Mesothelial cell of epicardium (in vitro differentiated cells): ENCODE results near the gene JUND. TPM values are rescaled to one million over a fixed set of nuclear protein-coding genes. Genes with fewer than 3 reads are reported as not detected.
A peak's percentile ranks its signal among the peaks of the same experiment; 100 is the strongest.

Experiments
- DNase-seq, 2 experiments: peaks; one replicate each; pipeline ENCODE4 v3.0.0; 2021; ENCODE audit warnings: low spot score in 2 of 2; ENCODE audit not compliant: unreplicated experiment in 2 of 2
- H3K27ac Mint-ChIP-seq: 2 replicates; pipeline ENCODE4 v1.8.0; 2021; ENCODE audit warnings: mixed read lengths
- H3K27me3 Mint-ChIP-seq: 2 replicates; pipeline ENCODE4 v1.8.0; 2021; ENCODE audit warnings: low read depth, mixed read lengths
- H3K36me3 Mint-ChIP-seq: 2 replicates; pipeline ENCODE4 v1.8.0; 2021; ENCODE audit warnings: mixed read lengths
- H3K4me1 Mint-ChIP-seq: 2 replicates; pipeline ENCODE4 v1.8.0; 2021; ENCODE audit warnings: mixed read lengths
- H3K4me3 Mint-ChIP-seq: 2 replicates; pipeline ENCODE4 v1.8.0; 2021; ENCODE audit warnings: mild to moderate bottlenecking, moderate library complexity, mixed read lengths
- H3K9me3 Mint-ChIP-seq: 2 replicates; pipeline ENCODE4 v1.8.0; 2021; ENCODE audit warnings: mixed read lengths
- CTCF ChIP-seq: fragments of 200-600 bp; sonication (generic); IDR thresholded peaks from one replicate; pipeline ENCODE4 v1.5.0; 2021; ENCODE audit warnings: antibody characterized with exemption; ENCODE audit not compliant: unreplicated experiment
- total RNA-seq: library from RNA; stranded (reverse); gene quantifications from 3 replicates; pipeline ENCODE4 v1.2.1, GENCODE V29; 2021

JUND gene
- total RNA-seq, 1 donor from 2014 or later = 276 TPM

DNA sequence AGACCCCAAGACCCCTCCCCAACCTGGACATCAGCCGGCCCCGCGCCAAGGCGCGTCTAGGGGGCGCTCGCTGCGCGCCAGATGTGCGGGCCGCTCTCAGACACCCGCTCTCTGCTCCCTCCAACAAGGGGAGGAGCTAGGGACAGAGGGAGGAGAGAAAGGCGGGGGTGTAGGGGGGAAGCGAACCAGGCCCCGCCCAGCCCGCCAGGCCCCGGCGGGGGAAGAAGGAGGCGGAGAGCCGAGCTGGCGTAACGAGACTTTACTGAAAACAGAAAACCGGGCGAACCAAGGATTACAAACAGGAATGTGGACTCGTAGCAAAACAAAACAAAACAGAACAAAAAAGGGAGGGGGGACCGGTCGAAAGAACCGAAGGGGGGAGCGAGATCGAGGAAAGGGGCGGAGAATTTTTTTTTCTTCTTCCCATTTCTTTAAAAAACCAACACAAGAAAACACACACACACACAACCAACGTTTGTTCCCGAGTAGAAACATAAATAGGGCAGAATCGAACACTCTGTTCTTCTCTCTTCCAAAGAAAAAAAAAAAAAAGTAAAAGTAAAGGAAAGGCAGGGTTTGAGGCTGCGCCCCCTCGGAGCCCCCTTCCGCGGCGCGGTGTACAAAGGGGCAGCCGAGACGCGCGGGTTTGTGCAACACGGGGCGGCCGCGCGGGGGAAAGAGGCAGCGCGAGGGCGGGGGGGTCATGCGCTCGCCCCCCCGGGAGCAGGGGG, 1.7 kb downstream of the JUND start:
- peak; percentile 80 for TF ChIP-seq CTCF
- Mint-ChIP-seq H3K4me1 (peaks cover 25% of the 10 kb centered on the region), H3K27me3 (no peaks in the 10 kb centered on the region), H3K36me3 (peaks cover 8% of the 10 kb centered on the region), H3K4me3 (peak overlapping the region; percentile 91), H3K27ac (peak overlapping the region; percentile 100), H3K9me3 (no peaks in the 10 kb centered on the region)
- DNase-seq = peak; percentile 89 to 92

- Mint-ChIP-seq H3K9me3 (no peaks in the 10 kb centered on the region), H3K36me3 (peaks cover 8% of the 10 kb centered on the region), H3K4me1 (peaks cover 22% of the 10 kb centered on the region), H3K27me3 (no peaks in the 10 kb centered on the region), H3K27ac (peak overlapping the region; percentile 100), H3K4me3 (peak overlapping the region; percentile 91)
- DNase-seq = no peak
- TF ChIP-seq CTCF = no peak
Measured at GRCh38 chr19:18279266-18279515, 2.2 kb downstream of the JUND start.

GRCh38 chr19:18278521-18279265, 2.7 kb downstream of the JUND start:
- peak overlapping the region; percentile 100 for H3K27ac Mint-ChIP-seq
- peaks cover 22% of the 10 kb centered on the region for H3K4me1 Mint-ChIP-seq
- TF ChIP-seq CTCF = no peak
- H3K4me3 Mint-ChIP-seq = peak overlapping the region; percentile 91
- H3K27me3 Mint-ChIP-seq = no peaks in the 10 kb centered on the region
- DNase-seq = no peak
- no peaks in the 10 kb centered on the region for H3K9me3 Mint-ChIP-seq
- H3K36me3 Mint-ChIP-seq = peaks cover 8% of the 10 kb centered on the region

DNA sequence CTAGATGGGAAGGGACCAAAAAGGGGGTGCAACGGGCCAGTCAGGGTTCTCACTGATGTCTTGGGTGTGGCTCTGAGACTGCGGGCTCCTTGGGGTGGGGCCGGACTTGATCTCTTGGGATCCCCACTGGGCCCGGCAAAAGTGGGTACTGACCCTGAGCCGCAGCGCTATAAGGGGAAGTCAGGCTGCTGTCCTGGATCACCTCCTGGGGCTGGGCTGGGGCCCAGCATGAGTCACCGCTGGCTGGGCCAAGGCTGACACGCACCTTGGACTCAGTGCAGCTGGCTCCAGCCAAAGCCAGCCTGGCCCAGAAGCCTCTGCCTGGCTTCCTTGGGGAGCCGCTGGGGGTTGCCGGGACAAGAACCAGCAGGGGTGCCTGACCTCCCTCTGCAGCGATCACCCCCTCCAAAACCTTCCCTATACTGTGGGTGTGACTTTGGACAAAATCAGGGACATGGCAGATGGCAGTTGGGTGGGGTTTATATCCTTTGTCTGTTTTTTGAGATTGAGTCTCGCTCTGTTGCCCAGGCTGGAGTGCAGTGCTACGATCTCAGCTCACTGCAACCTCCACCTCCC, 6.6 kb downstream of the JUND start:
- no peak for DNase-seq
- TF ChIP-seq CTCF = no peak
- Mint-ChIP-seq H3K9me3 (no peaks in the 10 kb centered on the region), H3K36me3 (peaks cover 7% of the 10 kb centered on the region), H3K27me3 (no peaks in the 10 kb centered on the region), H3K4me1 (peaks cover 12% of the 10 kb centered on the region), H3K4me3 (no peak overlapping the region), H3K27ac (peak overlapping the region; percentile 43)

DNA sequence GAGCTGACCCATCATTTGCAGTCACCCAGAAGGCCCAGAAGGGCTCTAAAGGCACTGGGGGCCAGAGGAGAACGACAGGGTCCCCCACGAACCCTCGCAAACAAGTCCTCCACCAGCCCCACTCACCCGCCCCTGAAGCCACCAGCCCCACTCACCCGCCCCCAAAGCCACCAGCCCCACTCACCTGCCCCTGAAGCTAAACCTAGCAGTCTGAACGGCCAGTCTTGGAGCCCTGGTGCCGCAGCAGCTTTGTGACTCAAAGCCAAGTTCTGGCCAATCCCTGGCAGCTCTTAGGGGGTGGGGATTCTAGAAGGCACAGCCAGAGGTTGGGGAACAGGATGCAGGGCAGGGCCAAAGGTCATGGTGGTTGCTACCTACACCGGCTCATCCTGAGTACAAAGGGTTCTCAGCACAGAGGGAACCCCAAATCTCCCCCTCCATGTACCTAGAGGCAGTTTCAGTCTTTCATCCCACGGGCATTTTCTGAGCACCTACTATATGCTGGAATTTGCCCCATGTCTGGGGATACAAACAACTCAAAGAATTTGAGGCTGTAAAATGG, 7.1 kb downstream of the JUND start, which contains the start of gene IQCN:
Gene IQCN (minus strand): TSS at position 234 of the 562 bp plus-strand sequence. CDS start 4,974 bp downstream, outside the sequence.
- Mint-ChIP-seq H3K36me3 (peaks cover 4% of the 10 kb centered on the region), H3K4me3 (no peak within 1 kb of the TSS), H3K27ac (peak within 1 kb of the TSS; percentile 43), H3K4me1 (peaks cover 11% of the 10 kb centered on the region), H3K9me3 (no peaks in the 10 kb centered on the region), H3K27me3 (no peaks in the 10 kb centered on the region)
- no peak for DNase-seq
- no peak for TF ChIP-seq CTCF
